Measurements from ENCODE around the gene AGTRAP.

GRCh38 chr1:11714831-11715575 lies 20.9 kb upstream of the AGTRAP start:
- TF ChIP-seq CTCF (IDR thresholded peaks at IDR 0.05; ENCODE audit: low read depth, low read length) (no peak), MAX (IDR thresholded peaks at IDR 0.05; ENCODE audit: low read depth, low read length) (no peak)
